ENCODE measurements around the gene MAP2K5.
A peak's percentile ranks its signal among the peaks of the same experiment; 100 is the strongest.

MAP2K5 gene

DNA sequence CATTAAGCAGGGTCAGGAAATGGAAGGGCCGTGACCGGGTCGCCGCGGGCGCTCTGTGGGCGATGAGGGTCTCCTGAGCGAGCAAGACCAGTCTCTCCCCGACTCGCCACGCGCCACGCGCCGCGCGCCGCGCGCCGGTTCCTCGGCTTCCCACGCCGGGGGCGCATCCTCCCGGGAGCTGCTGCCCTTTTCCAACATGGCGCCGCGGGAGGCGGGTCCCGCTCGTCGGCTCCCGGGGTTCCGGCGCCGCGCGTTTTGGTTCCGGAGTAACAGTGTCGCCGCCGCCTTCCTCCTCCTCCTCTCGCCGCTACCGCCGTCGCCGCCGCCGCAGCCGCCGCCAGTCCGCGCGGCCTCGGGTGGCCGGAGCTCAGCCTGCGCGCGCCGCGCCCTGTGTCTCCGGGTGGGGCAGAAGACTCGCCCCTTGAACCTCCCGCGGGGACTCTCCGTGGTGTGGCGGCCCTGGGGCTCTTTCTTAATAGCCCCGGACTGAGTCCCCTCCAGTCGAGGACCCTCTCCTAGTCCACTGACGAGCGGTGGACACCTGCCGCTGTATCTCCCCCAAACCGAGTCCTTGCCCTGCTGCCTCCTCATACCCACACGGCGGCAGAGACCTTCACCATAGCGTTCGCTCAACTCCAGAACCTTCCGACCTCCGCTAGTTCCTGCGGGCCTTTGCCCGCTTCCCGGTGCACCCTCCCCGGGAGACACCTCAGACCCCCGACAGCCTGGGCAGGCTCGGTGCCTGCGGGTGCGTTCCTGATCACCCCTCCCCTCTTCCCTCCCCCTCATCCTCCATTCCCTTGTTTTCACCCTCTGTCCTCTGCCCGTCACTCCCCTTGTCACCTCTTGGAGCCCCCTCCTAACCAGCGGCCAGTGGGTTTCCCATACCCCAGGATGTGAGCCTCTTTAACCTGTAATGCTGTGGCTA lies at the start of gene MAP2K5:
Gene MAP2K5, plus strand, starts transcription at position 284 of the 928 bp plus-strand sequence. Its CDS starts 633 bp downstream, at position 917.
- peak; percentile 65 to 77 for DNase-seq (ENCODE audit: low read depth in 2 of 2)
- TF ChIP-seq, protein P1, sequence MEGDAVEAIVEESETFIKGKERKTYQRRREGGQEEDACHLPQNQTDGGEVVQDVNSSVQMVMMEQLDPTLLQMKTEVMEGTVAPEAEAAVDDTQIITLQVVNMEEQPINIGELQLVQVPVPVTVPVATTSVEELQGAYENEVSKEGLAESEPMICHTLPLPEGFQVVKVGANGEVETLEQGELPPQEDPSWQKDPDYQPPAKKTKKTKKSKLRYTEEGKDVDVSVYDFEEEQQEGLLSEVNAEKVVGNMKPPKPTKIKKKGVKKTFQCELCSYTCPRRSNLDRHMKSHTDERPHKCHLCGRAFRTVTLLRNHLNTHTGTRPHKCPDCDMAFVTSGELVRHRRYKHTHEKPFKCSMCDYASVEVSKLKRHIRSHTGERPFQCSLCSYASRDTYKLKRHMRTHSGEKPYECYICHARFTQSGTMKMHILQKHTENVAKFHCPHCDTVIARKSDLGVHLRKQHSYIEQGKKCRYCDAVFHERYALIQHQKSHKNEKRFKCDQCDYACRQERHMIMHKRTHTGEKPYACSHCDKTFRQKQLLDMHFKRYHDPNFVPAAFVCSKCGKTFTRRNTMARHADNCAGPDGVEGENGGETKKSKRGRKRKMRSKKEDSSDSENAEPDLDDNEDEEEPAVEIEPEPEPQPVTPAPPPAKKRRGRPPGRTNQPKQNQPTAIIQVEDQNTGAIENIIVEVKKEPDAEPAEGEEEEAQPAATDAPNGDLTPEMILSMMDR (IDR thresholded peaks at IDR 0.05; ENCODE audit: low read depth, low read length), result no peak
- H3K4me3 ChIP-seq (replicated peaks in 1 of 2; ENCODE audit: low read depth in 2 of 2, low read length in 2 of 2), result peak within 1 kb of the TSS; percentile 86 to 89

DNA sequence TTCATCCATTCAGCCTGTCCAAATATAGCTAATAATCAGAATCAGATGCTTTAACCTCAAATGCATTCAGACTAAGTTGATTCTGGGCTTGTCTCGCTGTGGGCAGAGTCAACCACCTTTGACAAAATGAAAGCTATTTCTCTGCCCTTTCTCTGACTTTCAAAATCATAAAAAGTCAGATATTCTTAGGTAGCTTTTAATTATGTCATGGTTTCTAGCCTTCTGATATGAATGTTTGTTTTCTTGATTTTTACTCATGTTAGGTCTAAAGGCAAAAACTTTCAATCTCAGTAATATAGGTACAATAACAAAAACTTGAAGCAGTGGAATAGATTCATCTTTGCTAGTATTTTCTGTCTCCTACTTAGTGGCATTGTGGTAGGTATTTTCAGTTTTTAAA lies 46.9 kb upstream of the MAP2K5 start:
- TF ChIP-seq, protein P1 (IDR thresholded peaks at IDR 0.05; ENCODE audit: low read depth, low read length), result no peak
- H3K4me3 ChIP-seq (replicated peaks in 1 of 2; ENCODE audit: low read depth in 2 of 2, low read length in 2 of 2), result no peak overlapping the region
- DNase-seq (ENCODE audit: low read depth in 2 of 2), result no peak

DNA sequence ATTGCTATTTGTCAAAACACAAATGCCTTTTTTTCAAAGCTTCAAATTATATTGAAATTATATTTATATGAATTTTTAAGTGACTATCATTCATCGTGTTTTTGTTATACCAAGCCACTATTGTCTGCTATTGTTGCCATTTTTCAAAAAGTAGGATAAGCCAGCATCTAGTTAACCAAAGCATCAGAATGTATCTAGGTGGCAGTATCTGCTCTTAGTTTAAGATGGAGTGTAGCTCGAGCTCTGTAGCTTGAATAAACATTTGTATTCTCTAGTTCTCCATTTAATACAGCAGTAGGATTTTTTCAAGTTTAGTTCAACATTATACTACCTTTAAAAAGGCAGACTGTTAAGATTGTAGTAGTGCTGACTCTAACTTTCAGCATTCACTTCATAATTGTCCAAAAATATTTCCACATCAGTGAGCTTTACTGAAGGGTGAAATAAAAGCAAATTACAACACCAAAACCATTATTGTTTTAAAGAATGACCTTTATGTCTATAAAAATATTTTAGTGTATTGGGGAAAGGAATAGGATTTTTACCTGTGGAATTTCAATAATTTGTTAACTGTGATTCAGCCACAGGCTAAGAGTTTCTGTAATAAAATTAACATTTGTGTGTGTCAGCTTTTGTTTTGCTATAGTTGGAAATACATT lies 41.2 kb upstream of the MAP2K5 start:
- H3K4me3 ChIP-seq (replicated peaks in 1 of 2; ENCODE audit: low read depth in 2 of 2, low read length in 2 of 2), result no peak overlapping the region
- TF ChIP-seq, protein P1 (IDR thresholded peaks at IDR 0.05; ENCODE audit: low read depth, low read length), result peak; percentile 22
- DNase-seq (ENCODE audit: low read depth in 2 of 2), result peak; percentile 57 to 60

DNA sequence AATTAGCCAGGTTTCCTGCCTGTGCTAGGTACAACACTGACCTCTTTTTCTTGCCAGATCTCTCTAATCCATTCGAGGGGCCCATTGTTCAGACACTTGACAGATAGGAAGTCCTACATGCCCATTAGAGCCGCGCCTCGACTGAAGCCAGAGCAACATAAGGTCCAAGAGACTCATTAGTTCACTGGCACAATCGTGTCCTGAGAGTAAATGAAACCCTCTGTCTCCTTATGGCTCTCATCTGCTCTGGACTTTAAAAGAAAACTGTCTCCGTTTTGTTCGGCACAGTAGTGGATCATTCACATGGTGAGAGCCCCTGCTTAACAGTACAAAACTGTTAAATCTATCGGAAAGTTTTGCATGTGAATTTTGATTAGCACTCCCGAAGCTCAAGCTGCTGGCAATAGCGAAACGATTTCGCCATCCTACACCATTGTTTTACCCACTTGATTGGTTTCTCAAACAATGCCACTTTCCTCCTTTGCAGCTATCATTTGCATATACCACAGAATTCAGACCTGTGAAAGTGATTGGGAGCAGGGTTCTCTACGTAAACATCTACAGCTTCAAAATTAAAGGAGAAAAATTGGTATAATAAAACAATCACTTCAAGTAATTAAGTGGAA lies 40.6 kb upstream of the MAP2K5 start:
- no peak for DNase-seq (ENCODE audit: low read depth in 2 of 2)
- TF ChIP-seq, protein P1 (IDR thresholded peaks at IDR 0.05; ENCODE audit: low read depth, low read length), result no peak
- H3K4me3 ChIP-seq (replicated peaks in 1 of 2; ENCODE audit: low read depth in 2 of 2, low read length in 2 of 2), result no peak overlapping the region

DNA sequence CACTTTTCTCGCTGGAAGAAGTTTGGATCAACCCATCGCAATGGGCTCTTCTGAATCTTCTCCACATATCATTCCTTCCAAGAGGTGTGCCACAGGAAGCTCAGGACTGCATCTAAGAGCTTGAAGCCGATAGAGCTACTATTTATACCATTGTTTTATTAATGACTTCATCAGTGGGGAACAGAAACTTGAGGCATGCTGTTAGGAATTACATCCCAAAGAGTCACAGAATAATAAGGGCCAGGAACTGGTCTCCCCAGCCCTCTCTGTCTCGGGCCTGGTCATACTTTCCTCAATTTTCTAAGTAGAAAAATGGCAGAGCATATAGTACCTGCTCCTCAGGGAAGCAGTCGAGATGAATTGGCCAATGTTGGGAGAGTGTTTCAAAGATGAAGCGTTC lies 38.4 kb upstream of the MAP2K5 start:
- TF ChIP-seq, protein P1 (IDR thresholded peaks at IDR 0.05; ENCODE audit: low read depth, low read length), result no peak
- H3K4me3 ChIP-seq (replicated peaks in 1 of 2; ENCODE audit: low read depth in 2 of 2, low read length in 2 of 2), result no peak overlapping the region
- no peak for DNase-seq (ENCODE audit: low read depth in 2 of 2)

DNA sequence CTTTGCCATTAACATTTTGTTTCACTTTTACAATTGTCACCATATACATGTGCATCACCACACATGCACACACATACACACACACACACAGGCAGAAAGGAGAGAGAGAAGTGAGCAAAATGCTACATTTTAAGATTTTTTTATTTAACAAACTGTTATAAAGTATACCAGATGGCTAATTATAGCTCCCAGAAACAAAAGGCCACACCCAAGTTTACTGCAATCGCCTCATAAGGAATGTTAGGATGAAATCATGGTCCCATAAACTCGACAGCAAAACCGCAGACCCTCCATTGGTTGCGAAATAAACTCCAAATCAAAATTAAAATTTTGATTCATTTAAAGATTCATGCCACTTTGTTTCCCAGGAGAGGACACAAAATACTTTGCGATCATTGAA lies 37.7 kb upstream of the MAP2K5 start:
- TF ChIP-seq, protein P1 (IDR thresholded peaks at IDR 0.05; ENCODE audit: low read depth, low read length), result no peak
- no peak for DNase-seq (ENCODE audit: low read depth in 2 of 2)
- H3K4me3 ChIP-seq (replicated peaks in 1 of 2; ENCODE audit: low read depth in 2 of 2, low read length in 2 of 2), result no peak overlapping the region

Measured in cardiac fibroblast (primary cell).